ENCODE data around the gene COL8A1. TPM values are rescaled to one million over a fixed set of nuclear protein-coding genes. Genes with fewer than 3 reads are reported as not detected.

COL8A1 gene
- total RNA-seq, 1 donor from 2014 or later = 23.1 TPM

- intact Hi-C loops (cut with DNase I) = no loop called here
- no peak for DNase-seq (ENCODE audit: extremely low spot score in 2 of 2)
- Histone ChIP-seq H3K27me3 (no peaks in the 10 kb centered on the region), H3K27ac (no peak overlapping the region), H3K4me3 (no peak overlapping the region), H3K36me3 (no peaks in the 10 kb centered on the region), H3K4me1 (no peaks in the 10 kb centered on the region), H3K9me3 (no peaks in the 10 kb centered on the region)
- no peak for TF ChIP-seq POLR2A (IDR thresholded peaks at IDR 0.05)
- no peak for TF ChIP-seq CTCF (IDR thresholded peaks at IDR 0.05)
- no peak for TF ChIP-seq POLR2AphosphoS5 (IDR thresholded peaks at IDR 0.05; ENCODE audit: insufficient read depth in 1 of 2, low read depth in 1 of 2)
Observed at GRCh38 chr3:99777708-99778107, 139.3 kb downstream of the COL8A1 start.

- Histone ChIP-seq H3K27me3 (no peaks in the 10 kb centered on the region), H3K4me3 (no peak overlapping the region), H3K4me1 (no peaks in the 10 kb centered on the region), H3K9me3 (no peaks in the 10 kb centered on the region), H3K36me3 (no peaks in the 10 kb centered on the region), H3K27ac (no peak overlapping the region)
- TF ChIP-seq POLR2AphosphoS5 (IDR thresholded peaks at IDR 0.05; ENCODE audit: insufficient read depth in 1 of 2, low read depth in 1 of 2) (no peak), POLR2A (IDR thresholded peaks at IDR 0.05) (no peak)
- no peak for DNase-seq (ENCODE audit: extremely low spot score in 2 of 2)
- intact Hi-C loops (cut with DNase I) = no loop called here
Observed at GRCh38 chr3:99780749-99781148, 142.4 kb downstream of the COL8A1 start.

- DNase-seq (ENCODE audit: extremely low spot score in 2 of 2) = no peak
- Histone ChIP-seq H3K4me1 (no peaks in the 10 kb centered on the region), H3K9me3 (no peaks in the 10 kb centered on the region), H3K4me3 (no peak overlapping the region), H3K27ac (no peak overlapping the region), H3K27me3 (no peaks in the 10 kb centered on the region), H3K36me3 (no peaks in the 10 kb centered on the region)
- intact Hi-C loops (cut with DNase I) = no loop called here
- TF ChIP-seq POLR2A (IDR thresholded peaks at IDR 0.05) (no peak), POLR2AphosphoS5 (IDR thresholded peaks at IDR 0.05; ENCODE audit: insufficient read depth in 1 of 2, low read depth in 1 of 2) (no peak), CTCF (IDR thresholded peaks at IDR 0.05) (no peak)
Observed at GRCh38 chr3:99781761-99782160, 143.4 kb downstream of the COL8A1 start.

GRCh38 chr3:99783011-99783573, 144.7 kb downstream of the COL8A1 start:
- H3K36me3 ChIP-seq = no peaks in the 10 kb centered on the region
- H3K9me3 ChIP-seq = no peaks in the 10 kb centered on the region
- H3K27me3 ChIP-seq = no peaks in the 10 kb centered on the region
- no peak for DNase-seq (ENCODE audit: extremely low spot score in 2 of 2)
- no peak overlapping the region for H3K4me3 ChIP-seq
- intact Hi-C loops (cut with DNase I) = no loop called here
- no peak for TF ChIP-seq POLR2AphosphoS5 (IDR thresholded peaks at IDR 0.05; ENCODE audit: insufficient read depth in 1 of 2, low read depth in 1 of 2)
- no peak for TF ChIP-seq POLR2A (IDR thresholded peaks at IDR 0.05)
- TF ChIP-seq CTCF (IDR thresholded peaks at IDR 0.05) = no peak
- no peak overlapping the region for H3K27ac ChIP-seq
- no peaks in the 10 kb centered on the region for H3K4me1 ChIP-seq

- Histone ChIP-seq H3K36me3 (no peaks in the 10 kb centered on the region), H3K27me3 (no peaks in the 10 kb centered on the region), H3K4me3 (no peak overlapping the region), H3K4me1 (no peaks in the 10 kb centered on the region), H3K9me3 (no peaks in the 10 kb centered on the region), H3K27ac (no peak overlapping the region)
- intact Hi-C loops (cut with DNase I) = no loop called here
- no peak for DNase-seq (ENCODE audit: extremely low spot score in 2 of 2)
- TF ChIP-seq POLR2A (IDR thresholded peaks at IDR 0.05) = no peak
- no peak for TF ChIP-seq POLR2AphosphoS5 (IDR thresholded peaks at IDR 0.05; ENCODE audit: insufficient read depth in 1 of 2, low read depth in 1 of 2)
- no peak for TF ChIP-seq CTCF (IDR thresholded peaks at IDR 0.05)
Observed at GRCh38 chr3:99789011-99789721, 150.8 kb downstream of the COL8A1 start.

Data from vagina (tissue), 2 donors.